Right lobe of liver (tissue), 4 donors: ENCODE measurements around the gene JAKMIP1.

Source experiments
- CTCF ChIP-seq, 4 donors: fragments of 200-600 bp in 3 of 4; fragments of 450-650 bp in 1 of 4; IDR thresholded peaks; one replicate each; pipeline versions ENCODE4 v1.5.1 to v1.8.0; 2016 to 2022; ENCODE audit warnings: antibody characterized with exemption in 4 of 4, mild to moderate bottlenecking in 2 of 4
- POLR2A ChIP-seq: fragments of 450-650 bp; IDR thresholded peaks from one replicate; pipeline ENCODE4 v1.6.1; 2017; ENCODE audit warnings: antibody characterized with exemption, mild to moderate bottlenecking
- donor health status: DM: no; HTN: no; CAD: no.
- donor health status: DM: no; HTN: no; CAD: no.
- donor health status: DM: no; HTN: yes; CAD: no.

GRCh38 chr4:6055436-6055835 is 144.9 kb downstream of the JAKMIP1 start:
- TF ChIP-seq POLR2A (no peak), CTCF (IDR thresholded peaks at IDR 0.05) (no peak)
